Heart right ventricle (tissue), 16 donors: Measurements from ENCODE around the gene LAMTOR4. TPM values are rescaled to one million over a fixed set of nuclear protein-coding genes. Genes with fewer than 3 reads are reported as not detected.

Experiments
- ATAC-seq, 8 donors: fragments of 200-7000 bp; cut with Tn5 transposase; one replicate each; pipeline ENCODE4 v1.9.1; 2020; ENCODE audit warnings: mild to moderate bottlenecking in 8 of 8, moderate library complexity in 8 of 8, moderate number of reproducible peaks in 1 of 8
- DNase-seq, 2 donors: peaks; one replicate each; pipeline ENCODE4 v3.0.0-alpha.2; 2020
- H3K27ac ChIP-seq, 10 donors: fragments of 200-600 bp; sonication (generic) in 2 of 10; one replicate each; pipeline versions ENCODE4 v1.5.0 to v1.8.0; 2020 to 2022; ENCODE audit warnings: mild to moderate bottlenecking in 3 of 10
- H3K27me3 ChIP-seq, 7 donors: fragments of 200-600 bp; one replicate each; pipeline ENCODE4 v1.8.0; 2021 to 2022; ENCODE audit warnings: mild to moderate bottlenecking in 2 of 7
- H3K36me3 ChIP-seq, 9 donors: fragments of 200-600 bp; sonication (generic) in 1 of 9; one replicate each; pipeline versions ENCODE4 v1.5.0 to v1.8.0; 2020 to 2022; ENCODE audit warnings: mild to moderate bottlenecking in 2 of 9
- H3K4me1 ChIP-seq, 9 donors: fragments of 200-600 bp; sonication (generic) in 1 of 9; one replicate each; pipeline versions ENCODE4 v1.5.0 to v1.8.0; 2020 to 2022; ENCODE audit warnings: mild to moderate bottlenecking in 4 of 9
- H3K4me3 ChIP-seq, 10 donors: fragments of 200-600 bp; sonication (generic) in 2 of 10; one replicate each; pipeline versions ENCODE4 v1.5.0 to v1.8.0; 2020 to 2022; ENCODE audit warnings: mild to moderate bottlenecking in 7 of 10, moderate library complexity in 2 of 10
- H3K9me3 ChIP-seq, 11 donors: fragments of 200-600 bp in 10 of 11; sonication (generic) in 2 of 11; one replicate each; pipeline versions ENCODE4 v1.5.0 to v1.8.0; 2013 to 2022; ENCODE audit warnings: mild to moderate bottlenecking in 2 of 11, control low read depth in 1 of 11, moderate library complexity in 1 of 11
- CTCF ChIP-seq, 9 donors: fragments of 200-600 bp; sonication (generic) in 2 of 9; IDR thresholded peaks; one replicate each; pipeline versions ENCODE4 v1.5.0 to v1.8.0; 2021 to 2022; ENCODE audit warnings: antibody characterized with exemption in 9 of 9, mild to moderate bottlenecking in 5 of 9, moderate library complexity in 1 of 9
- WGBS, 2 donors: extraction: QIAGEN DNeasy Blood & Tissue Kit; methylation state at CpG; one replicate each; pipeline ENCODE4 v1.1.7; 2013; ENCODE audit warnings: inconsistent platforms in 1 of 2; 5-methylcytosine and 5-hydroxymethylcytosine counted together
- intact Hi-C, 10 donors: fragments of 100-400 bp; cut with DNase I; formaldehyde crosslinking; loops; one replicate each; pipeline versions ENCODE4 v1.11.1 to v1.14.2; 2022
- polyA plus RNA-seq, 2 donors: library from polyadenylated mRNA; stranded (reverse); fragments of 200-250 nt; gene quantifications; one replicate each; pipeline ENCODE4 v1.2.3, GENCODE V29; 2013
- total RNA-seq, 10 donors: library from RNA; stranded (reverse); fragmentation: NEBNext Ultra II Directional in 3 of 10; extraction: Animal tissue kit (Norgen Biotek cat#: 25700) in 3 of 10; gene quantifications; one replicate each; pipeline versions ENCODE4 v1.2.1 to v1.2.4, GENCODE V29; 2021 to 2023
- donor health status: Arrhythmogenic right ventricular cardiomyopathy.
- donor health status: ischemic (EF 13 %, LVEDD 7.1; RV severe dilation, severe dysfunction).
- donor health status: healthy with polysubstance abuse.
- donor health status: DM: no; HTN: yes; CAD: no.
- donor health status: DM: no; HTN: no; CAD: no.
- donor health status: ischemic (EF 25% LVEDD 6.9; RV normal size, moderate dysfunction).
- donor health status: ischemic (EF 25% LVEDD 5.7; RV mildly dilated, moderate dysfunction).
- donor health status: healthy.
- donor health status: DM: yes; HTN: yes; CAD: no.
- donor health status: Ischemic cardiomyopathy.
- donor health status: ischemic (EF 35%, LVEDD 5.7; RV mildly dilated, moderate dysfunction).
- donor health status: nonischemic (EF 11% LVEDD 7.7; RV severe dilation, severe dysfunction).
- donor health status: DM: yes; HTN: yes; CAD: no.
- donor health status: PGD.
- donor health status: ischemic (EF 29% LVEDD 5.4; RV normal size, mild dysfunction).
- donor health status: nonischemic (EF 23%, LVEDD 6.1; RV moderate dilation, normal function).

LAMTOR4 gene
- total and polyA plus RNA-seq, 12 donors, result 72.3 to 210 (median 90.6) TPM

- WGBS, 2 donors, result 18 to 20% methylated on average over 32 of the region's 32 CpGs
- H3K4me1 ChIP-seq, result peaks cover 7 to 57% (median 20%) of the 10 kb centered on the region in 9 donors
- peak in 6 of 8 donors; percentile 16 to 35 (median 28) for ATAC-seq
- H3K9me3 ChIP-seq, result no peaks in the 10 kb centered on the region
- intact Hi-C loops, result loop anchor here in 1 of 10 donors (10.0 kb wide), 1 partner anchor 57 kb away; the partner anchor contains the start of gene PVRIG
- TF ChIP-seq CTCF (IDR thresholded peaks at IDR 0.05), result peak in 4 of 9 donors; percentile 16 to 22 (median 18)
- no peaks in the 10 kb centered on the region for H3K27me3 ChIP-seq
- peak overlapping the region; percentile 30 to 97 (median 88) for H3K27ac ChIP-seq
- DNase-seq, result peak in 1 of 2 donors; percentile 30
- H3K4me3 ChIP-seq, result peak overlapping the region; percentile 75 to 99 (median 89)
- peaks cover 0 to 46% (median 32%) of the 10 kb centered on the region in 9 donors for H3K36me3 ChIP-seq
These were observed 8.9 kb downstream of the LAMTOR4 start for GRCh38 chr7:100157334-100158228.

GRCh38 chr7:100158229-100159098 is 9.7 kb downstream of the LAMTOR4 start, which contains the start of gene TRAPPC14:
Gene TRAPPC14 (minus strand): TSS chr7:100158723. CDS start chr7:100158499, 224 bp downstream.
- WGBS, 2 donors, result 1 to 2% methylated on average over 87 of the region's 87 CpGs
- ATAC-seq, result peak; percentile 85 to 94 (median 92)
- Histone ChIP-seq H3K4me3 (peak within 1 kb of the TSS; percentile 75 to 99 (median 89)), H3K36me3 (peaks cover 0 to 38% (median 26%) of the 10 kb centered on the region in 9 donors), H3K27me3 (no peaks in the 10 kb centered on the region), H3K4me1 (peaks cover 7 to 48% (median 20%) of the 10 kb centered on the region in 9 donors), H3K9me3 (no peaks in the 10 kb centered on the region), H3K27ac (peak within 1 kb of the TSS; percentile 30 to 97 (median 88))
- no peak for TF ChIP-seq CTCF (IDR thresholded peaks at IDR 0.05)
- intact Hi-C loops, result loop anchor here in 1 of 10 donors (10.0 kb wide), 1 partner anchor 56 kb away; the partner anchor contains the start of gene PVRIG
- peak; percentile 94 for DNase-seq

DNA sequence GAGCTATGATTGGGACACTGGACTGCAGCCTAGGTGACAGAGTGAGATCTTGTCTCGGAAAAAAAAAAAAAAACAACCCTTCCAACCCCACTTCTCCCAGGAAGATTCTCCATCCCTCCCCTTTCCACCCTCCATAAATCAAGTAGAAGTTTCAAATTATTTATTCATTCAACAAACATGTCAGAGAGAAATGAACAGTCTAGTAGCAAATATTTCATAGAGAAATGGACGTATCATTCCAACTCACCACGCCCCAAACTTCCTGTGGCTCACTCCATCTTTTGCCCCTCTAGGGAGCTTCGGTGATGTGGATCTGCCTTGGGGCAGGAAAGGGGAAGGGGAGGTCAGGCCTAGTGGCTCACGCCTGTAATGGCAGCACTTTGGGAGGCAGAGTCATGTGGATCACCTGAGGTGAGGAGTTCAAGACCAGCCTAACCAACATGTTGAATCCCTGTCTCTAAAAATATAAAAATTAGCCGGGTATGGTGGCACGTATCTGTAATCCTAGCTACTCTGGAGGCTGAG is 10.4 kb downstream of the LAMTOR4 start:
- 63 to 64% methylated on average over 7 of the region's 7 CpGs for WGBS, 2 donors
- peak overlapping the region; percentile 30 to 97 (median 88) for H3K27ac ChIP-seq

More for the DNA sequence above, 10.4 kb downstream of the LAMTOR4 start:
- Histone ChIP-seq H3K36me3 (peaks cover 0 to 31% (median 19%) of the 10 kb centered on the region in 9 donors), H3K9me3 (no peaks in the 10 kb centered on the region), H3K4me1 (peaks cover 7 to 43% (median 20%) of the 10 kb centered on the region in 9 donors), H3K4me3 (peak overlapping the region in 9 of 10 donors; percentile 75 to 99 (median 90)), H3K27me3 (no peaks in the 10 kb centered on the region)
- no peak for TF ChIP-seq CTCF (IDR thresholded peaks at IDR 0.05)
- ATAC-seq (no peak), DNase-seq (no peak)
- intact Hi-C loops, result loop anchor here in 1 of 10 donors (10.0 kb wide), 1 partner anchor 56 kb away; the partner anchor contains the start of gene PVRIG
